ENCODE results near the gene ITPK1.

The ITPK1 gene

DNA sequence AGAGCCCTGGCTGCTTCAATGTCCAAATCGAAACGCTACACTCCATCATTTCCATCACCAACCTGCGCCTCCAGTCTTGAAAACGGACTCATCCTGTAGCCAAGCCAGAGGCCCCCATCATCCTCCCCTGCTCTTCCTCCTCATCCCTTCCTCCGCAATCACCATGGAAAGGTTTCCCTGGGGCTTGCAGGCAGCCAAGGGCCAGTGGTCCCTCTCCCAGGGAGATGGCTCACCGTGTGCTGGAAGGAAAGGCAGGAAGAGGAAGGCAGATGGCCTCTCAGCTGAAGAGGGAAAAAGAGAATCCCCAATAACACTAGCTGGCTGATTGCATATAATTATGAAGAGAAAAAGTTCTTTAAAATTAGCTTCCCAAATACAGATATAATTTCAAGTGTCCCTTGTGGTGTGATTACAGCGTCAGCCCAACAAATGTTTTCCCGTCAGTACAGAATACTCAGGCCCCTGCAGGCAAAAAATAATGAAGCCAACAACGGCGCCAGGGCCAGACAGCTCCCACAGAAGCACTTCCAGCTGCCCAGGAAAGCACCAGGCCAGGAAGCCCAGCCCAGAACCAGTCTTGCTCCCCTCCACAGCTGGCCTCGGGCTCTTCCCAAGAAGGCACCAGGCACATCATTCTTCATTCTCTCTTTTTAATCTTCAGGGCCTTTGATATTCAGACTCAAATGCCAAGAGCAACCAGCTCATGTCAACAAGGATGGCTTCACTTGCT, 24.7 kb downstream of the ITPK1 start:
- TF ChIP-seq ZBTB7A (IDR thresholded peaks at IDR 0.05; ENCODE audit: low read depth): no peak

DNA sequence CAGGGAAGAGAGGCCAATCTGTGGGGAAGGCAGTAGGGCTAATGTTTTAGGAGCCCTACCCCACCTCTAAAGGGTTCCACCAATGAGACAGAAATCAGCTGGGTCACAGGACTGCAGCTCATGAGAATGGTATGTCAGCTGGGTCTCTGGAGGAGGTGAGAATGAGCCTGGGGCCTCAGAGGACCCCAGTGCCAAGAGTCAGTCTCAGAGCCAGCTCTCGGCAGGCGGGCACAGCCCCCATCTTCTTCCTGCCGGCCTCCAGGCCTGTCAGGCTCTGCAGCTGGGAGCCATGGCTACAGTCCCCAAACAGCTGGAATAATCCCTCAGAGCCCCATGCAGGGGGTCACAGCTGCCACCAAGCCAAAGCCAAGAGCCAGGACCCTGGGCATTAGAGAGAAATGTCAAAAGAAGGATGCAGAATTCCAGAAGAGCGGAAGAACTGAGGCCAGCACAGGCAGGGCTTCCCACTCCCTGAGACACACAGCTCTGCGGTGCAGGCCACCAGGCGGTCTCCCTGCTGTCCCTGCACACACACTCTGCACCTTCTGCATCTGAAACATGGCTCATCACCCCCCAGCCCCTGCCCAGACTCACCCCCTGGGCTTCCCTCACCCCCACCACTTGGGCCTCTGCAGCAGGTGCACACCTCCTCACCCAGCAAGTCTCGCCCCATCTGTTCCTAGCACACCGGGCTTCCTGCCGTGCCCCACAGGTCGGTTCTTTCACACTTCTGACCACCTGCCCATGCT, 26.0 kb downstream of the ITPK1 start:
- no peak for TF ChIP-seq CREB1 (IDR thresholded peaks at IDR 0.05; ENCODE audit: low read depth)
- TF ChIP-seq RAD21 (IDR thresholded peaks at IDR 0.05; ENCODE audit: low read depth): no peak
- no peak for TF ChIP-seq ZBTB7A (IDR thresholded peaks at IDR 0.05; ENCODE audit: low read depth)
- TF ChIP-seq FOXM1 (IDR thresholded peaks at IDR 0.05; ENCODE audit: borderline replicate concordance, low read depth): no peak
- TF ChIP-seq EP300 (IDR thresholded peaks at IDR 0.05; ENCODE audit: borderline replicate concordance): no peak
- TF ChIP-seq, protein P1, sequence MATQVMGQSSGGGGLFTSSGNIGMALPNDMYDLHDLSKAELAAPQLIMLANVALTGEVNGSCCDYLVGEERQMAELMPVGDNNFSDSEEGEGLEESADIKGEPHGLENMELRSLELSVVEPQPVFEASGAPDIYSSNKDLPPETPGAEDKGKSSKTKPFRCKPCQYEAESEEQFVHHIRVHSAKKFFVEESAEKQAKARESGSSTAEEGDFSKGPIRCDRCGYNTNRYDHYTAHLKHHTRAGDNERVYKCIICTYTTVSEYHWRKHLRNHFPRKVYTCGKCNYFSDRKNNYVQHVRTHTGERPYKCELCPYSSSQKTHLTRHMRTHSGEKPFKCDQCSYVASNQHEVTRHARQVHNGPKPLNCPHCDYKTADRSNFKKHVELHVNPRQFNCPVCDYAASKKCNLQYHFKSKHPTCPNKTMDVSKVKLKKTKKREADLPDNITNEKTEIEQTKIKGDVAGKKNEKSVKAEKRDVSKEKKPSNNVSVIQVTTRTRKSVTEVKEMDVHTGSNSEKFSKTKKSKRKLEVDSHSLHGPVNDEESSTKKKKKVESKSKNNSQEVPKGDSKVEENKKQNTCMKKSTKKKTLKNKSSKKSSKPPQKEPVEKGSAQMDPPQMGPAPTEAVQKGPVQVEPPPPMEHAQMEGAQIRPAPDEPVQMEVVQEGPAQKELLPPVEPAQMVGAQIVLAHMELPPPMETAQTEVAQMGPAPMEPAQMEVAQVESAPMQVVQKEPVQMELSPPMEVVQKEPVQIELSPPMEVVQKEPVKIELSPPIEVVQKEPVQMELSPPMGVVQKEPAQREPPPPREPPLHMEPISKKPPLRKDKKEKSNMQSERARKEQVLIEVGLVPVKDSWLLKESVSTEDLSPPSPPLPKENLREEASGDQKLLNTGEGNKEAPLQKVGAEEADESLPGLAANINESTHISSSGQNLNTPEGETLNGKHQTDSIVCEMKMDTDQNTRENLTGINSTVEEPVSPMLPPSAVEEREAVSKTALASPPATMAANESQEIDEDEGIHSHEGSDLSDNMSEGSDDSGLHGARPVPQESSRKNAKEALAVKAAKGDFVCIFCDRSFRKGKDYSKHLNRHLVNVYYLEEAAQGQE (IDR thresholded peaks at IDR 0.05; ENCODE audit: low read depth): no peak
- TF ChIP-seq TAF1 (IDR thresholded peaks at IDR 0.05; ENCODE audit: low read depth): no peak
- no peak for TF ChIP-seq YY1 (IDR thresholded peaks at IDR 0.05; ENCODE audit: low read depth)
- no peak for TF ChIP-seq NFIC (IDR thresholded peaks at IDR 0.05)

DNA sequence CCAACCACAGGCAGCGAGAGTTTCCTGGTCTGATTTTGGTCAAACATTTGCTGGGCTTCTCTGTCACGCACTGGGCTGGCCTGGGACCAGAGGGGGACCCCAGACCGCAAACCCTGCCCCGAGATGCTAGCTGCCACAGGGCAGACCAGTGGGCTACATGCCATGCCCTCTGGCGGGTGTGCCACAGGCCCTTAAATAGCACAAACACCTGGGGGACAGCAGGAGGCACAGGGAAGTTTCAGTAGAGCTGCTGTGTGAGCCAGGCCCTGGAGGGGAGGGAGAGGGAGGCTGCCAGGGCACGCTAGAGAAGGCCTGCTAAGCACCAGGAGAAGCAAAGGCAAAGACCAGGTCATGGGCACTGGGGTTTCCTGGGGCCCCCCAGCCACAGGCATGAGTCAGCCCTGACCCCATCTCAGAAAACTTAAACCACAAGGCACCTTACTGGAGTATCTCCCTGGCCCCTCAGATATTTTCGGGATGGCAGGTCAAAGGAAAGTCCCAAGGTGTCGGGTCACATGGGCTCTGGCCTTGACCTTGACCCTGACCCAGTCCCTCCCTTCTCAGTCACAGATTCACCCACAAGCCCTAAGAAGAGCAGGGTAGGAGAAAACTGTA, 29.2 kb downstream of the ITPK1 start:
- TF ChIP-seq, protein P2, sequence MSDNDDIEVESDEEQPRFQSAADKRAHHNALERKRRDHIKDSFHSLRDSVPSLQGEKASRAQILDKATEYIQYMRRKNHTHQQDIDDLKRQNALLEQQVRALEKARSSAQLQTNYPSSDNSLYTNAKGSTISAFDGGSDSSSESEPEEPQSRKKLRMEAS (IDR thresholded peaks at IDR 0.05): no peak
- TF ChIP-seq EP300 (IDR thresholded peaks at IDR 0.05; ENCODE audit: borderline replicate concordance) (no peak), YY1 (IDR thresholded peaks at IDR 0.05; ENCODE audit: low read depth) (no peak), CEBPB (IDR thresholded peaks at IDR 0.05) (no peak), FOXM1 (IDR thresholded peaks at IDR 0.05; ENCODE audit: borderline replicate concordance, low read depth) (no peak), TCF12 (IDR thresholded peaks at IDR 0.05; ENCODE audit: low read depth) (no peak), TEAD4 (IDR thresholded peaks at IDR 0.05) (no peak), EGR1 (IDR thresholded peaks at IDR 0.05) (no peak), RAD21 (IDR thresholded peaks at IDR 0.05; ENCODE audit: low read depth) (no peak), CREB1 (IDR thresholded peaks at IDR 0.05; ENCODE audit: low read depth) (no peak), ZBTB7A (IDR thresholded peaks at IDR 0.05; ENCODE audit: low read depth) (no peak), TAF1 (IDR thresholded peaks at IDR 0.05; ENCODE audit: low read depth) (no peak), NFIC (IDR thresholded peaks at IDR 0.05) (no peak)
- TF ChIP-seq, protein P3, sequence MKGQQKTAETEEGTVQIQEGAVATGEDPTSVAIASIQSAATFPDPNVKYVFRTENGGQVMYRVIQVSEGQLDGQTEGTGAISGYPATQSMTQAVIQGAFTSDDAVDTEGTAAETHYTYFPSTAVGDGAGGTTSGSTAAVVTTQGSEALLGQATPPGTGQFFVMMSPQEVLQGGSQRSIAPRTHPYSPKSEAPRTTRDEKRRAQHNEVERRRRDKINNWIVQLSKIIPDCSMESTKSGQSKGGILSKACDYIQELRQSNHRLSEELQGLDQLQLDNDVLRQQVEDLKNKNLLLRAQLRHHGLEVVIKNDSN (IDR thresholded peaks at IDR 0.05): no peak
- TF ChIP-seq, protein P1 (IDR thresholded peaks at IDR 0.05; ENCODE audit: low read depth): no peak

DNA sequence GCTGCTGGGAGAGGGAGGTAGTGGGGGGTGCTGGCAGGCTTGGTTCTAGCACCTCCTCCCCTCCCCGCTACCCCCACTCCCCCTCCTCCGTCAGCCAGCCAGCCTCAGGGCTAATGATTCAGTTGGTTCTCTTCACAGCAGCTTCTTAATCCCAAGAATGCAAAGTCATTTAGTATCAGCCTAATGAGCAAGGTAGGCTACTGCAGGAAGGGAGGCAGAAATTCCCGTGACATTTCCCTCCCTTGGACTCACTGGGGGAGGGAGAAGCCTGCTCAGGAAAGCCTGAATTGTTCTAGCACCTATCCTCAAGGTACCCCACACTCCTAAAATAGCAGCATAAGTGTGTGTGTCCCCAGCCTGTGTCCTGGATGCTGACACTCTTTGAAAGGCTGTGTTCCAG, 29.8 kb downstream of the ITPK1 start:
- TF ChIP-seq, protein P1 (IDR thresholded peaks at IDR 0.05; ENCODE audit: low read depth): no peak
- TF ChIP-seq CREB1 (IDR thresholded peaks at IDR 0.05; ENCODE audit: low read depth) (no peak), YY1 (IDR thresholded peaks at IDR 0.05; ENCODE audit: low read depth) (no peak), ZBTB7A (IDR thresholded peaks at IDR 0.05; ENCODE audit: low read depth) (no peak), FOXM1 (IDR thresholded peaks at IDR 0.05; ENCODE audit: borderline replicate concordance, low read depth) (no peak), EGR1 (IDR thresholded peaks at IDR 0.05) (no peak), NFIC (IDR thresholded peaks at IDR 0.05) (no peak), RAD21 (IDR thresholded peaks at IDR 0.05; ENCODE audit: low read depth) (no peak), TCF12 (IDR thresholded peaks at IDR 0.05; ENCODE audit: low read depth) (no peak), TEAD4 (IDR thresholded peaks at IDR 0.05) (no peak), TAF1 (IDR thresholded peaks at IDR 0.05; ENCODE audit: low read depth) (no peak), CEBPB (IDR thresholded peaks at IDR 0.05) (no peak), EP300 (IDR thresholded peaks at IDR 0.05; ENCODE audit: borderline replicate concordance) (no peak)
- TF ChIP-seq, protein P3 (IDR thresholded peaks at IDR 0.05): no peak
- TF ChIP-seq, protein P2 (IDR thresholded peaks at IDR 0.05): no peak

Data from Ishikawa (cell line).